SK-N-SH treated with all-trans-retinoic acid at 6 μM for 48 hours (cell line): ENCODE data around the gene ABCC4.

Source experiments
- ARNTL ChIP-seq: fragments of 450-650 bp; formaldehyde crosslinking; IDR thresholded peaks from 2 replicates; pipeline ENCODE4 v1.5.0; 2020; ENCODE audit warnings: low read depth, mild to moderate bottlenecking, moderate library complexity, borderline replicate concordance
- CREB5 ChIP-seq: fragments of 250-450 bp; sonication (Bioruptor Pico); IDR thresholded peaks from 2 replicates; pipeline ENCODE4 v1.5.1; 2020; ENCODE audit warnings: low read depth, mild to moderate bottlenecking, moderate library complexity
- CSDC2 ChIP-seq: fragments of 250-450 bp; sonication (Bioruptor Pico); IDR thresholded peaks from 2 replicates; pipeline ENCODE4 v1.5.0; 2020; ENCODE audit warnings: mild to moderate bottlenecking, moderate library complexity
- CSRNP3 ChIP-seq: fragments of 250-450 bp; sonication (Bioruptor Pico); IDR thresholded peaks from 2 replicates; pipeline ENCODE4 v1.5.1; 2021; ENCODE audit warnings: mild to moderate bottlenecking, moderate library complexity
- ESRRG ChIP-seq: fragments of 250-450 bp; sonication (Bioruptor Pico); IDR thresholded peaks from 2 replicates; pipeline ENCODE4 v1.6.1; 2021; ENCODE audit warnings: mild to moderate bottlenecking
- PATZ1 ChIP-seq: fragments of 250-450 bp; sonication (Bioruptor Pico); IDR thresholded peaks from 2 replicates; pipeline ENCODE4 v1.8.0; 2020; ENCODE audit warnings: mild to moderate bottlenecking, moderate library complexity, borderline replicate concordance
- POU6F1 ChIP-seq: fragments of 250-450 bp; sonication (Bioruptor Pico); IDR thresholded peaks from 2 replicates; pipeline ENCODE4 v1.8.0; 2021; ENCODE audit warnings: low read depth, mild to moderate bottlenecking, moderate library complexity, borderline replicate concordance
- RARB ChIP-seq: fragments of 250-450 bp; sonication (Bioruptor Pico); IDR thresholded peaks from 2 replicates; pipeline ENCODE4 v1.8.0; 2021; ENCODE audit warnings: mild to moderate bottlenecking, moderate library complexity
- TCF4 ChIP-seq: fragments of 250-450 bp; sonication (Bioruptor Pico); IDR thresholded peaks from 2 replicates; pipeline ENCODE4 v1.8.0; 2021; ENCODE audit warnings: mild to moderate bottlenecking, moderate library complexity, borderline replicate concordance
- TOX ChIP-seq: fragments of 250-450 bp; sonication (Bioruptor Pico); IDR thresholded peaks from 2 replicates; pipeline ENCODE4 v1.8.0; 2021; ENCODE audit warnings: mild to moderate bottlenecking, moderate library complexity, borderline replicate concordance
- TSHZ2 ChIP-seq: fragments of 250-450 bp; sonication (Bioruptor Pico); IDR thresholded peaks from 2 replicates; pipeline ENCODE4 v1.5.0; 2020; ENCODE audit warnings: mild to moderate bottlenecking, moderate library complexity
- ZFP3 ChIP-seq: fragments of 250-450 bp; sonication (Bioruptor Pico); IDR thresholded peaks from 2 replicates; pipeline ENCODE4 v1.5.0; 2020; ENCODE audit warnings: mild to moderate bottlenecking, moderate library complexity
- ZFP30 ChIP-seq: fragments of 450-650 bp; formaldehyde crosslinking; IDR thresholded peaks from 2 replicates; pipeline ENCODE4 v1.5.0; 2022; ENCODE audit warnings: mild to moderate bottlenecking, moderate library complexity
- ZNF8 ChIP-seq: fragments of 450-650 bp; formaldehyde crosslinking; IDR thresholded peaks from 2 replicates; pipeline ENCODE4 v1.5.0; 2020; ENCODE audit warnings: mild to moderate bottlenecking, moderate library complexity

GRCh38 chr13:95032121-95032520 lies 269.1 kb downstream of the ABCC4 start:
- TF ChIP-seq PATZ1 (CRISPR knock-in tag) (no peak), TSHZ2 (CRISPR knock-in tag) (no peak), ZFP3 (no peak), ZFP30 (CRISPR knock-in tag) (no peak), TOX (no peak), CSRNP3 (CRISPR knock-in tag) (no peak), ESRRG (CRISPR knock-in tag) (no peak), CSDC2 (CRISPR knock-in tag) (no peak), CREB5 (CRISPR knock-in tag) (no peak), TCF4 (CRISPR knock-in tag) (no peak), POU6F1 (CRISPR knock-in tag) (no peak), ZNF8 (CRISPR knock-in tag) (no peak), ARNTL (CRISPR knock-in tag) (no peak), RARB (no peak)
